Activated effector memory CD4-positive, alpha-beta T cell treated with Interleukin-2 at 50 U/mL for 16 hours (primary cell): ENCODE results near the gene OSGIN1.

Experiments used
- DNase-seq: peaks from one replicate; pipeline ENCODE4 v3.0.0-alpha.2; 2020

The OSGIN1 gene

DNA sequence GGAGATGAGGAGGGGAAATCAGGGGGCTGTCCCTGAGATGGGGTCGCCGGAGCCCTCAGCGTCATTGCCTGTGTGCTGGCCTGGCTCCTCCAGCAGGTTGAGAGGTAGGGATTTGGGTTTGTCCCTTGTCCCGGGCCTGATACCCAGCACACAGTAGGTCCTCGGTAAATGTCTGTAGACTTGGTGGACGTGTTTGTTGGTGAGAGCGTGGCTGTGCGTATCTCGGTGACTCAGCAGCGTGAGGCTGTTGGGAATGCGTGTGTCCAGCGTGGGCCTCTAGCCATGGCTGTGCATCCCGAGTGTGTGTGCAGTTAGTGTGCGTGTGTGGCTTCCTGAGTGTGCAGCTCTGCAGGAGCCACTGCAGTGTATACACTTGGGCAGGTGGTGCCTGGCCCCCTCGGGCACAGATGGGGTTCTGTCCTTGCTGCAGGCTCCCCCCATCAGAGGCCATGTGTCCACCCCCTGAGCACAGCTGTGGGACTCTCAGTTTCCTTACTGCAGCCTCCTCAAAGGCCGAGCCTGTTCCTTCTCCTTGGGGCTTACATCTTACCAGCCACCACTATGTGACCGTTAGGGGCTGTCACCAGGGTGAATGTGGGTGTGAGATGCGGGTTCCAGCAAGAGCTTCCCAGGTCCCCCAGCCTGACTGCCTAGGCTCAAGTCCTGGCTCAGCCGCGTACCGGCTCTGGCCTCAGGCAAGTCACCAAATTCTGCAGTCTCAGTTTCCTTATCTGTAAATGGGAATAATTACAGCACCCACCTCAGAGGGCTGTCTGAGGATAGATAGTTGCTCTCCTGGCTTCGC lies 20.7 kb downstream of the OSGIN1 start:
- DNase-seq = no peak

- no peak for DNase-seq
Observed at GRCh38 chr16:83974475-83974874, 21.4 kb downstream of the OSGIN1 start.

DNA sequence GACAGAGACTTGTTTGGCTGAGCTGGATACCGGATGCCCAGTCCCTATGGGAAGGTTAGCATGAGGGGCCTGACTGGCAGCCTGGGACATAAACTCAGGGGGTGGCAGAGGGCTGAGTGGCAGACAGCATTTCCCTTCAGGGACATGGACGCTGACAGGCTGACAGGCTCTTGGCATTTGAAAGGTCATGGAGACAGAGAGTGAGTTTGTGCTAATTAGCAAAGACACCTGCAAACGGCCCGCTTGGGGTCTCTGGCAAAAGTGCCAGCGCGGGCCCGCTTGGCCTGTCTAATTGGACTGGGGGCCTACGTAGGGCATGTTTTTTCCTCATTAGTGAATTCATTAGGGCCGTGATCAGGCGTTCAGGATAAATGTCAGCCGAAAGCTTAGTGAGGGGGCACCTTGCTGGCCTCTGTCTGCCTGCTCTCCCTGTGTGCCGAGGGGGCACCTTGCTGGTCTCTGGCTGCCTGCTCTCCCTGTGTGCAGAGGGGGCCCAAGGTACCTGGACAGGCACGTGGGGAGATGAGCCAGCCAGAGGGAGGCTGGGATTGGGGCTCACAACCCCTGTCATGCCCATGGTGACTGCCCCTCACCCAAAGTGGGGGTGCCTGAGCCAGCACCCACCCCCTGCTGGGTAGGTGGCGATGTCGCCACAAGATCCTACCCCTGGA lies 22.7 kb downstream of the OSGIN1 start:
- no peak for DNase-seq

GRCh38 chr16:83977056-83977815 lies 24.2 kb downstream of the OSGIN1 start:
- no peak for DNase-seq

- DNase-seq = no peak
Observed at GRCh38 chr16:83978401-83978904, 25.4 kb downstream of the OSGIN1 start.

- DNase-seq = no peak
Observed at GRCh38 chr16:83979441-83979840, 26.4 kb downstream of the OSGIN1 start.

DNA sequence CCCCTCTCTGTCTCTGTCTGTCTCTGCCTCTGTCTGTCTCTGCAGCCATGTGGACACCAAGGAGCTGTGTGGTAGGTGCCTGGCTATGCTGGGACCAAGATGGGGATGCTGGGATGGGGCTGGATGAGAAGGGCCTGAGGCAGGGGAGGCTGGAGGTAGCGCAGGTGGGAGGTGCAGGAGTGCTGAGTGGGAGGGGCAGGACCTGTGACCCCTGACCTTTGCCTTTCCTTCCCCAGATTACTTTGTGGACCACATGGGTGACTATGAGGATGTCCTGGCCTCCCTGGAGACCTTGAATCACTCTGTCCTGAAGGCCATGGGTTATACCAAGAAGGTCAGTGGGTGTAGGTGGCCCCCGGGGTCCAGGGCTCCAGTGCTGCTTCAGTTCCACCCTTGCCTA lies 27.8 kb downstream of the OSGIN1 start:
- no peak for DNase-seq

GRCh38 chr16:83981799-83982198 lies 28.8 kb downstream of the OSGIN1 start:
- DNase-seq = no peak

GRCh38 chr16:83983491-83983890 lies 30.5 kb downstream of the OSGIN1 start:
- no peak for DNase-seq

DNA sequence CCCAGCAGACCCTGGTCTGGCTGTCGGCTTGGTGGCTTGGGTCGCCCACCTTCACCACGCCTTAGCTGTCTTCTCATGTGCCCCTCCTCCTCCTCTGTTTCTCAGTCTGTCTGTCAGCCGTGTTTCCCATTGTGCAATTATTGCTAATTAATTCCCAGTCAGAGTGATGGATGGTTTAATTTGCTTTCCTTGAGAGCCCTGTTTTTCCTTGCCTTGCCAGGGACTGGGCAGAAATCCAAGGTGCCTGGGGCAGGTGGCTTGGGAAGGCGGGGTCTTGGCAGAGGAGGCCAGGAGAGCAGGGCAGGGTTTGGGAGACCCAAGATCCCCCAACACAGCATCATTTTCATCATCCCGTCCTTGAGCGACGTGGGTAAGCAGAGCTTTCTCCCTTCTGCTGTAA lies 36.3 kb downstream of the OSGIN1 start:
- DNase-seq = no peak

DNA sequence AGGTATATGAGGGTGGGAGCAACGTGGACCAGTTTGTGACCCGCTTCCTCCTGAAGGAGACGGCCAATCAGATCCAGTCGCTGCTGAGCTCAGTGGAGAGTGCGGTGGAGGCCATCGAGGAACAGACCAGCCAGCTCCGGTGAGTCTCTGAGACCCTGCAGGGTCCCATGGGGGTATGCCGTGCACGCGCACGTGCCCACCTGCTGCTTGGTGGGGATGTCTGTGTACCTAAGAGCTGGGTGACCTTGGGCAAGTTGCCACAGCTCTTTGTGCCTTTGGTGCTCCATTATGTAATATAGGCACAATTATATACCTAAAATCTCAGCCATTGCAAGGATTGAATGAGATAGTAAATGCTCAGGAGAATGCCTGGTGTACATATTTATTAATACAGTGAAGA lies 37.5 kb downstream of the OSGIN1 start:
- DNase-seq = no peak

DNA sequence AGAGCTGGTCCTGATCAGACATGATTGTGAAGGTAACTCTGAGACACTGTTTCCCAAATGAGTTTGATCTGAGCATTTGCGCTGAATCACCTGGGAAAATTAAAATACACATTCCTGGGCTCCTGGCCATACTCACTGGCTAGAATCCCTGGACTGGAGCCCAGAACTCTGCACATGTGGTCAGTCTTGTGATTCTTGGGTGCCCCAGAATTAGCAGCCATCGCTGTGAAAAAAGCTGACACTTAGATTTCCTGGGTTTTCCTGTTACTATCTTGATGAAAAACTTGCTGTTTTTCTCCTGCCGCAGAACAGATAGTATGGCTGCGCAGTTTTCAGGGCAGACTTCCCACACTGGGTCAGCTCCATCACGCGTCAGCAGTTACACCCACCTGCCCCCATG lies 39.6 kb downstream of the OSGIN1 start:
- DNase-seq = no peak

- no peak for DNase-seq
Observed at GRCh38 chr16:83994087-83994486, 41.0 kb downstream of the OSGIN1 start.

GRCh38 chr16:83994703-83995102 lies 41.7 kb downstream of the OSGIN1 start:
- DNase-seq = no peak

GRCh38 chr16:83995754-83996153 lies 42.7 kb downstream of the OSGIN1 start:
- DNase-seq = no peak

- DNase-seq = no peak
Observed at GRCh38 chr16:83996481-83997252, 43.6 kb downstream of the OSGIN1 start.

GRCh38 chr16:83998091-83998490 lies 45.1 kb downstream of the OSGIN1 start:
- no peak for DNase-seq

- DNase-seq = no peak
Observed at GRCh38 chr16:84000989-84001642, 48.1 kb downstream of the OSGIN1 start.

DNA sequence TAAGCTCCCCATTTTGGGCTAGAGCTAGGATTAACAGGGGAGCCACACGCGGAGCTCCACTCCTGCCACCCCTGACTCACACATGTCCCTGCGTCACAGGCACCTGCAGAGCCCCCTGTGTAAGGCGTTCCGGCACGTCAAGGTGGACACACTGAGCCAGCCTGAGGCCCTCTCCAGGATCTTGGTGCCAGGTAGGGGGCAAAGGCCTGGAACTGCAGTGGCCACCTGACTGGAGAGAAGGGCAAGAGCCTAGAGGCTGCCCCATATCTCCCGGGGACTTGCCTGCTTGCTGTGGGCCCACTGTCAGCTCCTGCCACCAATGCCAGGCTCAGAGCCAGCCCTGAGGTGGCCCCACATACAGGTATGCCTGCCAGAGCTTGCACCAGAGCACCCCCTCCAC lies 48.7 kb downstream of the OSGIN1 start:
- DNase-seq = no peak

- no peak for DNase-seq
Observed at GRCh38 chr16:84003038-84003437, 50.0 kb downstream of the OSGIN1 start.

DNA sequence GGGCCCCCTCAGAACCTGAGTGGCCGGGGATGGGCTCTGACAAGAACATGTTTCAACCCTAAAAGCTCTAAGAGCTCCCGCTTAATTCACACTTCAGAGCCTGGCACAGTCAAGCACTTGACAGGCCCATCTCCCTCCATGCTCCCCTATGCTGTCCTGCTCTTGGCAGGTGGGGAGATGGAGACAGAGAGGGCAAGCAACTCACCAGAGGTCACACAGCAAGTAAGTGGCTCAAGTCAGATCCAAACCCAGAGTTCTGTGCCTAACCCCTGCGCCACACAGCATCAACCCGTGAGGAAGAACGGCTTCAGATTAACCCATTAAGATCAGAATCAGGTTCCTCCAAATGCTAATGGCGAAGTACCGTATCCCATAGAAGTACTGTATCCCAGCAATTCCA lies 51.4 kb downstream of the OSGIN1 start:
- no peak for DNase-seq

DNA sequence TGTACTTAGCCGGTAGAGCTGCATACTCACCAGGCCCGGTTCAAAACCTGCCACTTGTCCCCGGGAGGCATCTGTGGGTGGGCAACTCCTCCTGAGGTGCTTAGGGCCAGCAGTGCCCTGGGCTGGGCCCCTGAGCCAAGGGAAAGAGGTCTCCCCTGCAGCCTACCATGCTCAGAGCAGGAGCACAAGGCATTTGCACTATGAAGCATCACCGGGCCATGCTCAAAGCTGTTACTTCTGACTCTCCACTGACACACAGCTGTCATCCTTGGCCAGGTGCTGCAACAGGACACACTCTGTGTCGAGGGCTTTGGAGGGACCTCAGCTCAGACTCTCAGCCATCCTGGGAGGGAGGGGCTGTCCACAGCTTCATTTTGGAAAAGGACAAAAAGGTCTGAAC lies 52.4 kb downstream of the OSGIN1 start:
- no peak for DNase-seq
